ENCODE measurements around the gene METTL9.
"Not testable (repeated sequence)": the region's sequence is repeated elsewhere in the genome, so short reads cannot be mapped to it uniquely, and the experiment has no call there.

METTL9 gene

GRCh38 chr16:21576323-21576722 is 23.1 kb upstream of the METTL9 start:
- WGBS, 2 experiments (ENCODE audit: insufficient coverage in 2 of 2) = 70 to 92% methylated on average over 1 to 2 of the region's 2 CpGs
- not testable (repeated sequence) for H3K9me3 ChIP-seq (ENCODE audit: control insufficient read depth, low read length); H3K4me1 ChIP-seq (ENCODE audit: control insufficient read depth, insufficient read depth, low read length, poor library complexity, severe bottlenecking); H3K27ac ChIP-seq (ENCODE audit: low read depth, low read length, severe bottlenecking); H3K4me3 ChIP-seq (ENCODE audit: extremely low read depth, insufficient read depth, low read length, poor library complexity, severe bottlenecking); H3K36me3 ChIP-seq (ENCODE audit: control insufficient read depth, insufficient read depth, low read length)

GRCh38 chr16:21577487-21577886 is 21.9 kb upstream of the METTL9 start:
- H3K4me1 ChIP-seq (ENCODE audit: control insufficient read depth, insufficient read depth, low read length, poor library complexity, severe bottlenecking); H3K27ac ChIP-seq (ENCODE audit: low read depth, low read length, severe bottlenecking); H3K9me3 ChIP-seq (ENCODE audit: control insufficient read depth, low read length); H3K36me3 ChIP-seq (ENCODE audit: control insufficient read depth, insufficient read depth, low read length); H3K4me3 ChIP-seq (ENCODE audit: extremely low read depth, insufficient read depth, low read length, poor library complexity, severe bottlenecking): not testable (repeated sequence)
- no CpG with 5 or more reads among the region's 2 CpGs for WGBS, 2 experiments (ENCODE audit: insufficient coverage in 2 of 2)

GRCh38 chr16:21578311-21578710 is 21.1 kb upstream of the METTL9 start:
- not testable (repeated sequence) for H3K4me3 ChIP-seq (ENCODE audit: extremely low read depth, insufficient read depth, low read length, poor library complexity, severe bottlenecking); H3K36me3 ChIP-seq (ENCODE audit: control insufficient read depth, insufficient read depth, low read length); H3K9me3 ChIP-seq (ENCODE audit: control insufficient read depth, low read length); H3K4me1 ChIP-seq (ENCODE audit: control insufficient read depth, insufficient read depth, low read length, poor library complexity, severe bottlenecking); H3K27ac ChIP-seq (ENCODE audit: low read depth, low read length, severe bottlenecking)
- 93 to 96% methylated on average over 3 to 4 of the region's 5 CpGs for WGBS, 2 experiments (ENCODE audit: insufficient coverage in 2 of 2)

GRCh38 chr16:21580131-21580530 is 19.2 kb upstream of the METTL9 start:
- WGBS, 2 experiments (ENCODE audit: insufficient coverage in 2 of 2) = 88 to 90% methylated on average over 5 to 6 of the region's 6 CpGs
- H3K36me3 ChIP-seq (ENCODE audit: control insufficient read depth, insufficient read depth, low read length) = not testable (repeated sequence)

GRCh38 chr16:21580807-21581206 is 18.6 kb upstream of the METTL9 start:
- no peaks in the 10 kb centered on the region for H3K4me1 ChIP-seq (ENCODE audit: control insufficient read depth, insufficient read depth, low read length, poor library complexity, severe bottlenecking)
- no peaks in the 10 kb centered on the region for H3K9me3 ChIP-seq (ENCODE audit: control insufficient read depth, low read length)
- no peak overlapping the region for H3K4me3 ChIP-seq (ENCODE audit: extremely low read depth, insufficient read depth, low read length, poor library complexity, severe bottlenecking)
- 83% methylated on average over 1 of the region's 2 CpGs; no CpG with 5 or more reads in 1 of the 2 experiments for WGBS, 2 experiments (ENCODE audit: insufficient coverage in 2 of 2)
- H3K27ac ChIP-seq (ENCODE audit: low read depth, low read length, severe bottlenecking) = no peak overlapping the region
- H3K36me3 ChIP-seq (ENCODE audit: control insufficient read depth, insufficient read depth, low read length) = no peaks in the 10 kb centered on the region

More at GRCh38 chr16:21580131-21580530, 19.2 kb upstream of the METTL9 start:
- not testable (repeated sequence) for H3K4me3 ChIP-seq (ENCODE audit: extremely low read depth, insufficient read depth, low read length, poor library complexity, severe bottlenecking); H3K9me3 ChIP-seq (ENCODE audit: control insufficient read depth, low read length); H3K4me1 ChIP-seq (ENCODE audit: control insufficient read depth, insufficient read depth, low read length, poor library complexity, severe bottlenecking); H3K27ac ChIP-seq (ENCODE audit: low read depth, low read length, severe bottlenecking)

- Histone ChIP-seq H3K36me3 (ENCODE audit: control insufficient read depth, insufficient read depth, low read length) (no peaks in the 10 kb centered on the region), H3K9me3 (ENCODE audit: control insufficient read depth, low read length) (no peaks in the 10 kb centered on the region), H3K27ac (ENCODE audit: low read depth, low read length, severe bottlenecking) (no peak overlapping the region), H3K4me3 (ENCODE audit: extremely low read depth, insufficient read depth, low read length, poor library complexity, severe bottlenecking) (no peak overlapping the region), H3K4me1 (ENCODE audit: control insufficient read depth, insufficient read depth, low read length, poor library complexity, severe bottlenecking) (no peaks in the 10 kb centered on the region)
- 87 to 96% methylated on average over 5 to 7 of the region's 8 CpGs for WGBS, 2 experiments (ENCODE audit: insufficient coverage in 2 of 2)
Observed at GRCh38 chr16:21584817-21585216, 14.6 kb upstream of the METTL9 start.

- not testable (repeated sequence) for H3K4me3 ChIP-seq (ENCODE audit: extremely low read depth, insufficient read depth, low read length, poor library complexity, severe bottlenecking); H3K27ac ChIP-seq (ENCODE audit: low read depth, low read length, severe bottlenecking); H3K36me3 ChIP-seq (ENCODE audit: control insufficient read depth, insufficient read depth, low read length); H3K9me3 ChIP-seq (ENCODE audit: control insufficient read depth, low read length); H3K4me1 ChIP-seq (ENCODE audit: control insufficient read depth, insufficient read depth, low read length, poor library complexity, severe bottlenecking)
- 94% methylated on average over 5 of the region's 5 CpGs for WGBS, 2 experiments (ENCODE audit: insufficient coverage in 2 of 2)
Observed at GRCh38 chr16:21588593-21588992, 10.8 kb upstream of the METTL9 start.

GRCh38 chr16:21589551-21589950 is 9.8 kb upstream of the METTL9 start:
- WGBS, 2 experiments (ENCODE audit: insufficient coverage in 2 of 2) = 92% methylated on average over 3 of the region's 4 CpGs; no CpG with 5 or more reads in 1 of the 2 experiments

GRCh38 chr16:21590287-21590686 is 9.1 kb upstream of the METTL9 start:
- no peaks in the 10 kb centered on the region for H3K36me3 ChIP-seq (ENCODE audit: control insufficient read depth, insufficient read depth, low read length)
- no peak overlapping the region for H3K4me3 ChIP-seq (ENCODE audit: extremely low read depth, insufficient read depth, low read length, poor library complexity, severe bottlenecking)
- WGBS, 2 experiments (ENCODE audit: insufficient coverage in 2 of 2) = 100% methylated on average over 1 of the region's 2 CpGs
- H3K27ac ChIP-seq (ENCODE audit: low read depth, low read length, severe bottlenecking) = peak overlapping the region; percentile 13
- no peaks in the 10 kb centered on the region for H3K4me1 ChIP-seq (ENCODE audit: control insufficient read depth, insufficient read depth, low read length, poor library complexity, severe bottlenecking)
- H3K9me3 ChIP-seq (ENCODE audit: control insufficient read depth, low read length) = no peaks in the 10 kb centered on the region

More at GRCh38 chr16:21589551-21589950, 9.8 kb upstream of the METTL9 start:
- Histone ChIP-seq H3K36me3 (ENCODE audit: control insufficient read depth, insufficient read depth, low read length) (no peaks in the 10 kb centered on the region), H3K27ac (ENCODE audit: low read depth, low read length, severe bottlenecking) (no peak overlapping the region), H3K4me1 (ENCODE audit: control insufficient read depth, insufficient read depth, low read length, poor library complexity, severe bottlenecking) (no peaks in the 10 kb centered on the region), H3K4me3 (ENCODE audit: extremely low read depth, insufficient read depth, low read length, poor library complexity, severe bottlenecking) (no peak overlapping the region), H3K9me3 (ENCODE audit: control insufficient read depth, low read length) (no peaks in the 10 kb centered on the region)

- Histone ChIP-seq H3K4me3 (ENCODE audit: extremely low read depth, insufficient read depth, low read length, poor library complexity, severe bottlenecking) (no peak overlapping the region), H3K27ac (ENCODE audit: low read depth, low read length, severe bottlenecking) (no peak overlapping the region)
Observed at GRCh38 chr16:21590796-21591195, 8.6 kb upstream of the METTL9 start.

GRCh38 chr16:21592191-21592590 is 7.2 kb upstream of the METTL9 start:
- no peak overlapping the region for H3K4me3 ChIP-seq (ENCODE audit: extremely low read depth, insufficient read depth, low read length, poor library complexity, severe bottlenecking)
- H3K4me1 ChIP-seq (ENCODE audit: control insufficient read depth, insufficient read depth, low read length, poor library complexity, severe bottlenecking) = no peaks in the 10 kb centered on the region
- WGBS, 2 experiments (ENCODE audit: insufficient coverage in 2 of 2) = 91 to 98% methylated on average over 9 of the region's 9 CpGs
- H3K9me3 ChIP-seq (ENCODE audit: control insufficient read depth, low read length) = no peaks in the 10 kb centered on the region
- no peak overlapping the region for H3K27ac ChIP-seq (ENCODE audit: low read depth, low read length, severe bottlenecking)
- H3K36me3 ChIP-seq (ENCODE audit: control insufficient read depth, insufficient read depth, low read length) = no peaks in the 10 kb centered on the region

More at GRCh38 chr16:21590796-21591195, 8.6 kb upstream of the METTL9 start:
- no peaks in the 10 kb centered on the region for H3K36me3 ChIP-seq (ENCODE audit: control insufficient read depth, insufficient read depth, low read length)
- H3K9me3 ChIP-seq (ENCODE audit: control insufficient read depth, low read length) = no peaks in the 10 kb centered on the region
- no peaks in the 10 kb centered on the region for H3K4me1 ChIP-seq (ENCODE audit: control insufficient read depth, insufficient read depth, low read length, poor library complexity, severe bottlenecking)
- no CpG with 5 or more reads among the region's 2 CpGs for WGBS, 2 experiments (ENCODE audit: insufficient coverage in 2 of 2)

All from mesodermal cell (in vitro differentiated cells).